HUES48 (cell line): ENCODE measurements around the gene CST9.
"Not testable (repeated sequence)": the region's sequence is repeated elsewhere in the genome, so short reads cannot be mapped to it uniquely, and the experiment has no call there.

Experiments used
- H3K27ac ChIP-seq: one replicate; pipeline ENCODE4 v1.7.0; 2013; ENCODE audit warnings: low read depth, low read length, inconsistent platforms
- H3K27me3 ChIP-seq: 2 replicates; pipeline ENCODE4 v1.6.1; 2013; ENCODE audit warnings: mild to moderate bottlenecking, low read length; ENCODE audit not compliant: control insufficient read depth, insufficient read depth
- H3K36me3 ChIP-seq: 2 replicates; pipeline ENCODE4 v1.6.1; 2013; ENCODE audit warnings: low read length; ENCODE audit not compliant: control insufficient read depth, insufficient read depth
- H3K4me1 ChIP-seq: 2 replicates; pipeline ENCODE4 v1.6.1; 2013; ENCODE audit warnings: mild to moderate bottlenecking, low read length; ENCODE audit not compliant: control insufficient read depth, insufficient read depth
- H3K4me3 ChIP-seq: 2 replicates; pipeline ENCODE4 v1.5.1; 2013; ENCODE audit warnings: mild to moderate bottlenecking, low read depth, low read length
- H3K9ac ChIP-seq: 2 replicates; pipeline ENCODE4 v1.6.1; 2013; ENCODE audit warnings: mild to moderate bottlenecking, low read depth, low read length, moderate library complexity
- H3K9me3 ChIP-seq: 2 replicates; pipeline ENCODE4 v1.6.1; 2013; ENCODE audit warnings: low read length; ENCODE audit not compliant: control insufficient read depth, insufficient read depth

Gene CST9

GRCh38 chr20:23622401-23622800, 16.7 kb upstream of the CST9 start:
- not testable (repeated sequence) for H3K4me1 ChIP-seq, H3K9ac ChIP-seq, H3K27me3 ChIP-seq, H3K36me3 ChIP-seq, H3K9me3 ChIP-seq, H3K4me3 ChIP-seq, H3K27ac ChIP-seq

- not testable (repeated sequence) for H3K4me1 ChIP-seq, H3K36me3 ChIP-seq, H3K9ac ChIP-seq, H3K27ac ChIP-seq, H3K4me3 ChIP-seq, H3K9me3 ChIP-seq, H3K27me3 ChIP-seq
Measured at GRCh38 chr20:23620670-23621386, 15.1 kb upstream of the CST9 start.

- Histone ChIP-seq H3K27me3 (no peaks in the 10 kb centered on the region), H3K4me1 (peaks cover 5% of the 10 kb centered on the region), H3K36me3 (no peaks in the 10 kb centered on the region), H3K9me3 (no peaks in the 10 kb centered on the region), H3K4me3 (no peak overlapping the region), H3K27ac (no peak overlapping the region), H3K9ac (no peak overlapping the region)
Measured at GRCh38 chr20:23614163-23614562, 8.4 kb upstream of the CST9 start.

- H3K4me1 ChIP-seq: peaks cover 8% of the 10 kb centered on the region
- no peak overlapping the region for H3K9ac ChIP-seq
- no peaks in the 10 kb centered on the region for H3K9me3 ChIP-seq
- H3K27ac ChIP-seq: no peak overlapping the region
- H3K27me3 ChIP-seq: no peaks in the 10 kb centered on the region
- no peaks in the 10 kb centered on the region for H3K36me3 ChIP-seq
- no peak overlapping the region for H3K4me3 ChIP-seq
Measured at GRCh38 chr20:23613676-23614075, 8.0 kb upstream of the CST9 start.

GRCh38 chr20:23612396-23612795, 6.7 kb upstream of the CST9 start:
- H3K9ac ChIP-seq: no peak overlapping the region
- H3K36me3 ChIP-seq: no peaks in the 10 kb centered on the region
- H3K4me3 ChIP-seq: no peak overlapping the region
- no peaks in the 10 kb centered on the region for H3K9me3 ChIP-seq
- H3K27me3 ChIP-seq: no peaks in the 10 kb centered on the region
- peaks cover 8% of the 10 kb centered on the region for H3K4me1 ChIP-seq
- H3K27ac ChIP-seq: no peak overlapping the region

GRCh38 chr20:23609486-23610109, 3.9 kb upstream of the CST9 start:
- Histone ChIP-seq H3K4me3 (no peak overlapping the region), H3K4me1 (peaks cover 8% of the 10 kb centered on the region), H3K9me3 (no peaks in the 10 kb centered on the region), H3K27ac (no peak overlapping the region), H3K36me3 (no peaks in the 10 kb centered on the region), H3K27me3 (no peaks in the 10 kb centered on the region), H3K9ac (no peak overlapping the region)

- H3K4me1 ChIP-seq: peaks cover 8% of the 10 kb centered on the region
- no peak overlapping the region for H3K9ac ChIP-seq
- no peak overlapping the region for H3K4me3 ChIP-seq
- no peaks in the 10 kb centered on the region for H3K27me3 ChIP-seq
- no peaks in the 10 kb centered on the region for H3K9me3 ChIP-seq
- no peaks in the 10 kb centered on the region for H3K36me3 ChIP-seq
- no peak overlapping the region for H3K27ac ChIP-seq
Measured at GRCh38 chr20:23608251-23608846, 2.6 kb upstream of the CST9 start.

GRCh38 chr20:23607497-23608245, 2.0 kb upstream of the CST9 start:
- Histone ChIP-seq H3K27me3 (no peaks in the 10 kb centered on the region), H3K9me3 (no peaks in the 10 kb centered on the region), H3K4me3 (no peak overlapping the region), H3K27ac (no peak overlapping the region), H3K4me1 (peaks cover 8% of the 10 kb centered on the region), H3K9ac (no peak overlapping the region), H3K36me3 (no peaks in the 10 kb centered on the region)

- Histone ChIP-seq H3K4me1 (peaks cover 8% of the 10 kb centered on the region), H3K9me3 (no peaks in the 10 kb centered on the region), H3K9ac (no peak overlapping the region), H3K27ac (no peak overlapping the region), H3K36me3 (no peaks in the 10 kb centered on the region), H3K27me3 (no peaks in the 10 kb centered on the region), H3K4me3 (no peak overlapping the region)
Measured at GRCh38 chr20:23606652-23607049, 934 bp upstream of the CST9 start.

- H3K4me3 ChIP-seq: no peak overlapping the region
- H3K4me1 ChIP-seq: peaks cover 5% of the 10 kb centered on the region
- H3K36me3 ChIP-seq: no peaks in the 10 kb centered on the region
- H3K9ac ChIP-seq: no peak overlapping the region
- H3K27ac ChIP-seq: no peak overlapping the region
- H3K9me3 ChIP-seq: no peaks in the 10 kb centered on the region
- H3K27me3 ChIP-seq: no peaks in the 10 kb centered on the region
Measured at GRCh38 chr20:23604306-23604705, 1.4 kb downstream of the CST9 start.

- H3K36me3 ChIP-seq: no peaks in the 10 kb centered on the region
Measured at GRCh38 chr20:23603321-23603720, 2.4 kb downstream of the CST9 start.

More at GRCh38 chr20:23603321-23603720, 2.4 kb downstream of the CST9 start:
- Histone ChIP-seq H3K27ac (no peak overlapping the region), H3K9me3 (no peaks in the 10 kb centered on the region), H3K9ac (no peak overlapping the region), H3K27me3 (no peaks in the 10 kb centered on the region), H3K4me3 (no peak overlapping the region), H3K4me1 (peaks cover 5% of the 10 kb centered on the region; the same call in 1 of the 2 replicates)
